HEK293T (cell line): ENCODE measurements around the gene DPH2.

Experiments used
- CTCF ChIA-PET: fragments of 350-600 bp; formaldehyde crosslinking; extraction: SDS; loops from one replicate; lab custom pipeline; 2021; ENCODE audit warnings: antibody characterized with exemption, inconsistent platforms; lab: Yijun Ruan, JAX
- POLR2A ChIA-PET: fragments of 350-600 bp; formaldehyde crosslinking; extraction: SDS; loops from one replicate; lab custom pipeline; 2020; ENCODE audit warnings: antibody characterized with exemption, inconsistent platforms; lab: Yijun Ruan, JAX
- DNase-seq: peaks from one replicate; pipeline ENCODE4 v3.0.0; 2012; ENCODE audit warnings: mixed read lengths; ENCODE audit errors: extremely low spot score
- ARNT ChIP-seq: fragments of 450-650 bp; IDR thresholded peaks from 2 replicates; pipeline ENCODE4 v1.6.1; 2017; ENCODE audit warnings: mild to moderate bottlenecking
- BHLHE40 ChIP-seq: fragments of 450-650 bp; IDR thresholded peaks from 2 replicates; pipeline ENCODE4 v1.6.1; 2016; ENCODE audit warnings: mild to moderate bottlenecking, moderate library complexity, borderline replicate concordance
- CTBP1 ChIP-seq: fragments of 450-650 bp; IDR thresholded peaks from 2 replicates; pipeline ENCODE4 v1.6.1; 2016; ENCODE audit warnings: borderline replicate concordance
- ELF4 ChIP-seq: fragments of 450-650 bp; IDR thresholded peaks from 2 replicates; pipeline ENCODE4 v1.6.1; 2017; ENCODE audit warnings: antibody characterized with exemption
- FOXA1 ChIP-seq: fragments of 450-650 bp; IDR thresholded peaks from 2 replicates; pipeline ENCODE4 v1.6.1; 2016; ENCODE audit warnings: mild to moderate bottlenecking
- FOXK2 ChIP-seq: fragments of 450-650 bp; IDR thresholded peaks from 2 replicates; pipeline ENCODE4 v1.6.1; 2016; ENCODE audit warnings: mild to moderate bottlenecking
- FOXM1 ChIP-seq: fragments of 450-650 bp; IDR thresholded peaks from 2 replicates; pipeline ENCODE4 v1.6.1; 2017; ENCODE audit warnings: mild to moderate bottlenecking, borderline replicate concordance
- HDGF ChIP-seq: fragments of 450-650 bp; IDR thresholded peaks from 2 replicates; pipeline ENCODE4 v1.6.1; 2017; ENCODE audit warnings: antibody characterized with exemption, borderline replicate concordance
- L3MBTL2 ChIP-seq: fragments of 450-650 bp; conservative IDR thresholded peaks from 2 replicates; pipeline ENCODE4 v1.6.1; 2016; ENCODE audit warnings: mild to moderate bottlenecking
- LEF1 ChIP-seq: fragments of 450-650 bp; IDR thresholded peaks from 2 replicates; pipeline ENCODE4 v1.6.1; 2017; ENCODE audit warnings: mild to moderate bottlenecking, borderline replicate concordance
- NFRKB ChIP-seq: fragments of 450-650 bp; IDR thresholded peaks from 2 replicates; pipeline ENCODE4 v1.6.1; 2016; ENCODE audit warnings: mild to moderate bottlenecking, moderate library complexity
- PKNOX1 ChIP-seq: fragments of 450-650 bp; IDR thresholded peaks from 2 replicates; pipeline ENCODE4 v1.6.1; 2016
- SP1 ChIP-seq: fragments of 450-650 bp; IDR thresholded peaks from 2 replicates; pipeline ENCODE4 v1.6.1; 2017
- SUZ12 ChIP-seq: fragments of 450-650 bp; IDR thresholded peaks from 2 replicates; pipeline ENCODE4 v1.6.1; 2016; ENCODE audit warnings: mild to moderate bottlenecking
- TARDBP ChIP-seq: fragments of 450-650 bp; IDR thresholded peaks from 2 replicates; pipeline ENCODE4 v1.6.1; 2016
- ZNF384 ChIP-seq: fragments of 450-650 bp; IDR thresholded peaks from 2 replicates; pipeline ENCODE4 v1.6.1; 2016

The DPH2 gene

GRCh38 chr1:43935711-43936427 lies 33.9 kb upstream of the DPH2 start:
- TF ChIP-seq HDGF (no peak), SUZ12 (no peak), L3MBTL2 (no peak), ZNF384 (no peak), BHLHE40 (no peak), FOXK2 (no peak), FOXM1 (no peak), FOXA1 (no peak), SP1 (no peak), NFRKB (no peak), ELF4 (no peak), TARDBP (no peak), CTBP1 (no peak), LEF1 (no peak), PKNOX1 (no peak), ARNT (no peak)
- POLR2A ChIA-PET = interaction anchor here (1.7 to 1.8 kb wide), 2 partner anchors 10 to 11 kb away, joined by 5 to 6 read pairs; partner anchors contain the start of gene IPO13
- CTCF ChIA-PET = interaction anchor here (0.6 to 2.7 kb wide), 12 partner anchors 9 to 406 kb away, joined by 3 to 127 read pairs (median 4); partner anchors contain the start of gene IPO13
- no peak for DNase-seq

- ChIA-PET POLR2A (no interaction called here), CTCF (interaction anchor here (2.7 kb wide), 1 partner anchor 171 kb away, joined by 127 read pairs; no protein-coding TSS in a partner anchor)
- no peak for DNase-seq
- TF ChIP-seq NFRKB (no peak), TARDBP (no peak), FOXA1 (no peak), PKNOX1 (no peak), ARNT (no peak), ZNF384 (no peak), HDGF (no peak), CTBP1 (no peak), BHLHE40 (no peak), FOXM1 (no peak)
Measured at GRCh38 chr1:43936431-43937151, 33.2 kb upstream of the DPH2 start.

- CTCF ChIA-PET = interaction anchor here (0.8 kb wide), 1 partner anchor 174 kb away, joined by 3 read pairs; no protein-coding TSS in a partner anchor
- no peak for DNase-seq
- POLR2A ChIA-PET = no interaction called here
- TF ChIP-seq FOXA1 (no peak), ZNF384 (no peak), SUZ12 (no peak), TARDBP (no peak)
Measured at GRCh38 chr1:43937179-43937865, 32.5 kb upstream of the DPH2 start.

GRCh38 chr1:43938383-43938782 lies 31.4 kb upstream of the DPH2 start:
- no peak for TF ChIP-seq NFRKB
- no peak for TF ChIP-seq ELF4
- no peak for TF ChIP-seq HDGF
- no peak for TF ChIP-seq FOXA1
- no peak for TF ChIP-seq SUZ12
- no peak for DNase-seq
- POLR2A ChIA-PET = no interaction called here
- CTCF ChIA-PET = interaction anchor here (0.7 kb wide), 1 partner anchor 110 kb away, joined by 3 read pairs; no protein-coding TSS in a partner anchor

GRCh38 chr1:43938892-43939587 lies 30.8 kb upstream of the DPH2 start:
- DNase-seq = no peak
- CTCF ChIA-PET = interaction anchor here (1.0 kb wide), 1 partner anchor 9 kb away, joined by 3 read pairs; no protein-coding TSS in a partner anchor
- POLR2A ChIA-PET = interaction anchor here (1.1 kb wide), 1 partner anchor 36 kb away, joined by 5 read pairs; no protein-coding TSS in a partner anchor
- TF ChIP-seq ELF4 (no peak), FOXA1 (no peak), BHLHE40 (no peak)

- DNase-seq = no peak
- POLR2A ChIA-PET = interaction anchor here (2.5 kb wide), 1 partner anchor 292 kb away, joined by 7 read pairs; the partner anchor contains the start of gene KDM4A
- no peak for TF ChIP-seq TARDBP
- TF ChIP-seq SP1 = no peak
- TF ChIP-seq CTBP1 = no peak
- TF ChIP-seq ARNT = no peak
- TF ChIP-seq ZNF384 = no peak
- TF ChIP-seq HDGF = no peak
- TF ChIP-seq FOXA1 = no peak
- no peak for TF ChIP-seq L3MBTL2
- no peak for TF ChIP-seq BHLHE40
- no peak for TF ChIP-seq SUZ12
- TF ChIP-seq NFRKB = no peak
- no peak for TF ChIP-seq LEF1
- no peak for TF ChIP-seq FOXK2
- no peak for TF ChIP-seq FOXM1
- no peak for TF ChIP-seq ELF4
- TF ChIP-seq PKNOX1 = no peak
- CTCF ChIA-PET = interaction anchor here (1.0 to 5.1 kb wide), 3 partner anchors 8 to 105 kb away, joined by 3 to 33 read pairs (median 3); no protein-coding TSS in a partner anchor
Measured at GRCh38 chr1:43942411-43942810, 27.4 kb upstream of the DPH2 start.
